GM19438 (cell line): ENCODE results near the gene HABP4.

Experiments used
- ATAC-seq: cut with Tn5 transposase; IDR thresholded peaks from one replicate; pipeline ENCODE4 v1.9.1; 2021; ENCODE audit warnings: low read depth; ENCODE audit not compliant: unreplicated experiment

The HABP4 gene

GRCh38 chr9:96464426-96464825, 14.5 kb downstream of the HABP4 start:
- ATAC-seq = no peak

GRCh38 chr9:96467784-96468183, 17.8 kb downstream of the HABP4 start:
- no peak for ATAC-seq

GRCh38 chr9:96476013-96476412, 26.0 kb downstream of the HABP4 start:
- ATAC-seq = no peak

- ATAC-seq = no peak
Measured at GRCh38 chr9:96476591-96476990, 26.6 kb downstream of the HABP4 start.

- peak; percentile 76 for ATAC-seq
Measured at GRCh38 chr9:96478829-96479371, 28.9 kb downstream of the HABP4 start.

- no peak for ATAC-seq
Measured at GRCh38 chr9:96480736-96481135, 30.8 kb downstream of the HABP4 start.

GRCh38 chr9:96482476-96482875, 32.5 kb downstream of the HABP4 start:
- no peak for ATAC-seq

GRCh38 chr9:96483197-96483596, 33.2 kb downstream of the HABP4 start:
- no peak for ATAC-seq

GRCh38 chr9:96483733-96484390, 33.9 kb downstream of the HABP4 start:
- no peak for ATAC-seq

- ATAC-seq = peak; percentile 90
Measured at GRCh38 chr9:96484521-96484931, 34.6 kb downstream of the HABP4 start.

GRCh38 chr9:96485280-96485679, 35.3 kb downstream of the HABP4 start:
- no peak for ATAC-seq

GRCh38 chr9:96486386-96487028, 36.5 kb downstream of the HABP4 start:
- ATAC-seq = no peak

- ATAC-seq = no peak
Measured at GRCh38 chr9:96487029-96487396, 37.0 kb downstream of the HABP4 start.

- ATAC-seq = no peak
Measured at GRCh38 chr9:96487949-96488348, 38.0 kb downstream of the HABP4 start.

GRCh38 chr9:96489482-96489979, 39.6 kb downstream of the HABP4 start:
- ATAC-seq = no peak

- ATAC-seq = no peak
Measured at GRCh38 chr9:96490534-96491078, 40.6 kb downstream of the HABP4 start.

- ATAC-seq = no peak
Measured at GRCh38 chr9:96491079-96491879, 41.3 kb downstream of the HABP4 start.

GRCh38 chr9:96491880-96492525, 42.0 kb downstream of the HABP4 start:
- no peak for ATAC-seq

GRCh38 chr9:96492993-96493531, 43.1 kb downstream of the HABP4 start:
- no peak for ATAC-seq

GRCh38 chr9:96493757-96494156, 43.8 kb downstream of the HABP4 start:
- no peak for ATAC-seq
